GM19099 (cell line): Measurements from ENCODE around the gene ANKRD11.

ENCODE experiments used
- POLR2A ChIP-seq: IDR thresholded peaks from 3 replicates; pipeline ENCODE4 v1.6.1; 2011; ENCODE audit warnings: low read depth; ENCODE audit not compliant: insufficient read length; ENCODE audit errors: extremely low read depth

ANKRD11 gene

GRCh38 chr16:89269805-89270665, 220.3 kb downstream of the ANKRD11 start:
- no peak for TF ChIP-seq POLR2A

- no peak for TF ChIP-seq POLR2A
Measured at GRCh38 chr16:89268987-89269735, 221.2 kb downstream of the ANKRD11 start.

- TF ChIP-seq POLR2A, result no peak
Measured at GRCh38 chr16:89268585-89268984, 221.8 kb downstream of the ANKRD11 start.

- no peak for TF ChIP-seq POLR2A
Measured at GRCh38 chr16:89266521-89267134, 223.7 kb downstream of the ANKRD11 start.

- TF ChIP-seq POLR2A, result no peak
Measured at GRCh38 chr16:89265647-89266046, 224.7 kb downstream of the ANKRD11 start.

GRCh38 chr16:89264800-89265550, 225.4 kb downstream of the ANKRD11 start:
- no peak for TF ChIP-seq POLR2A

- TF ChIP-seq POLR2A, result no peak
Measured at GRCh38 chr16:89261691-89262563, 228.4 kb downstream of the ANKRD11 start.

GRCh38 chr16:89257757-89258465, 232.4 kb downstream of the ANKRD11 start:
- no peak for TF ChIP-seq POLR2A

GRCh38 chr16:89257281-89257731, 233.1 kb downstream of the ANKRD11 start:
- TF ChIP-seq POLR2A, result no peak

GRCh38 chr16:89256651-89257254, 233.6 kb downstream of the ANKRD11 start:
- TF ChIP-seq POLR2A, result no peak

- no peak for TF ChIP-seq POLR2A
Measured at GRCh38 chr16:89253548-89254287, 236.6 kb downstream of the ANKRD11 start.
